Fibroblast of skin of right biceps (primary cell): ENCODE results near the gene ZNF490.
"Not testable (repeated sequence)": the region's sequence is repeated elsewhere in the genome, so short reads cannot be mapped to it uniquely, and the experiment has no call there.

Experiments used
- DNase-seq: peaks from one replicate; pipeline ENCODE4 v3.0.0-alpha.2; 2013

Gene ZNF490

DNA sequence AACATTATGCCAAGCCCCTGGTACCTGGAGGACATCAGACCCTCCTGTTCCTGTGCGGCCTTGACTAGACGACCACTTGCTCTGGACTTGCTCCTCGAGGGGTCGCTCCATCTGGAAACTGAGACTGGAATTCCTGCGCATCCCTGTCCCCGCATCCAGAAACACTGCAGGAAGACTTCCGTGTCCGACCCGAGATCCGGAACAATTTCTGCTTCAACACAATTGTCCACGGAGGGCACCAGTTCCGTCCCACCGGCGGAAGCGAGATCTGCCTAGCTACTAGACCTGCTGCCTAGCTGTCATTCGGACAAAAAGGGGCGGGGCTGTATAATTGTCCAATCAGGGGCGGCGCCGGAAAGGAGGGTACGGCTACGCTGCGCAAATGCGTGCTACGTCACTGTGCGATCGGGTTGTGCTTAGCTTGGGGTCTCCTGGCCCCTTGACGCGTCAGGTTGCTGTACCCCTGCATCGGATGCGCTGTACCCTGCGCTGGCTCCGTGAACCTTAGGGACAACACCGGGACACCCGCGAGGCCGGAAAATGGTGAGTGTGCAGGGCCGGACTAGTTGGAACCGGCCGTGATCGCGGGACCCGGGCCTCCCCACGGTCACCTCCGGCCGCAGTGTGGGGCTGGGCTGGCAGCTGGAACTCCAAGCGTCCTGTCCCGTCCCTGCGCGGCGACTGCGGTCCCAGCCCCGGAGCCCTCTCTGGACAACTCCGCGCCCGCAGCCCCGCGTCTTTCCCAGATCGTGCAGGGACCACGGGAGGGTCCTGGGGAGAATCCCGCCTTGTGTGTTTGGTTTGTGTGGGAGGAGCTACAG lies at the start of gene ZNF490, which contains the start of gene ZNF791:
Gene ZNF490, minus strand, starts transcription at position 274 of the 821 bp plus-strand sequence. Its CDS starts 133 bp downstream, at position 141.
Gene ZNF791, plus strand, starts transcription at position 381 of the 821 bp plus-strand sequence. Its CDS starts 160 bp downstream, at position 541.
- DNase-seq = peak; percentile 98

- no peak for DNase-seq
Observed at GRCh38 chr19:12657966-12658365, 47.4 kb upstream of the ZNF490 start.

- no peak for DNase-seq
Observed at GRCh38 chr19:12656899-12657571, 46.4 kb upstream of the ZNF490 start.

DNA sequence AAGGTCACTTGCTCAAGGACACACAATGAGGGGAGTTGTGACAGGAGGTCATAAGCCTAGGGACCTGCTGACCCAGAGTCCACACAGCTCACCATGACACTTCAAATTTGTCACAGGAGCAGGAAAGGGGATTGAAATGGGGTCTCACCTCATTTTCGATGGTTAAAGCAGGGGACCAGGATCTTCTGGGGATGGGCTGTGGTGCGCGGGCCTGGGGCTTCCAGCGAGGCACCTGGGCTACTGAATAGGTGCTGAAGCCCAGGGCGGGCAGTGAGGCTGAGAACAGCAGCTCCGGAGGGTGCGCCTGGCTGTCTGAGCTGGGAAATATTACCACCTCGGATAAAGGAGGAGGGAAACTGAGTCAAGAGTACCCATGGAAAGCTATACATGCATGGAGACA lies 44.9 kb upstream of the ZNF490 start:
- DNase-seq = no peak

DNA sequence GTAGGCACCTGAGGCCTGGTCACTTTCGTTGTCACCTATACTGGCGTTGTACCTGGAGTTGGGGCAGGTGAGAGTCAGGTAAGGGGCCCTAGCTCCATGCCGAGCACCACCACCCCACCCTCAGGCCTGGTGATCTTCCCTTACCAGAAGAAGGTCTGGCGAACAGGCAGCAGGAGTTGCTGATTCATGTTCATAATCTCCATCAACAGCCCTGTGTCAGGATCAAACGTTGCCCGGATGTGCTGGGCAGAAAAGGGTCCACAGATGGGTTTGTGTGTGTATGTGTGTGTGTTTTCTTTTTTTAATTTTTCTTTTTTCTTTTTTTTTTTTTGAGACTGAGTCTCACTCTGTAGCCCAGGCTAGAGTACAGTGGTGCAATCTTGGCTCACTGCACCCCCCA lies 41.6 kb upstream of the ZNF490 start:
- no peak for DNase-seq

DNA sequence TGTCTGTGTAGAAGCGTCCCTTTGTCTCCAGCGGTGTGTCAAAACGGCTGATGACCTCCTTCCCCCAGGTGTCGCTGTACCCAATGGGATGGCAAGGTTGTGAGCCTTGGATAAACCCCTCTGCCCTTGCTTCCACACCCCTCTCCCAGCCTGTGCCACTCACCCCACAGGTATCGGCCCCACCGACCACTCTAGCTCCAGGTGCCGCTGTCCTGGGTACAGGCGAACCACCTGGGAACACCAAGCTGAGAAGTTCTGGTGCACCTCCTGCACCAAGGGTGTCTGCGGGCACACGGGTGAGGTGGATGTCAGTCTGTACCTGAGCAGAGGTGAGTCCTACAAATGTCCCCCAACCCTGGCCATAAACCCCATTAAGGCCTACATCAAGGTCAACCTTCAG lies 39.3 kb upstream of the ZNF490 start:
- DNase-seq = no peak

- no peak for DNase-seq
Observed at GRCh38 chr19:12648088-12648487, 37.5 kb upstream of the ZNF490 start.

DNA sequence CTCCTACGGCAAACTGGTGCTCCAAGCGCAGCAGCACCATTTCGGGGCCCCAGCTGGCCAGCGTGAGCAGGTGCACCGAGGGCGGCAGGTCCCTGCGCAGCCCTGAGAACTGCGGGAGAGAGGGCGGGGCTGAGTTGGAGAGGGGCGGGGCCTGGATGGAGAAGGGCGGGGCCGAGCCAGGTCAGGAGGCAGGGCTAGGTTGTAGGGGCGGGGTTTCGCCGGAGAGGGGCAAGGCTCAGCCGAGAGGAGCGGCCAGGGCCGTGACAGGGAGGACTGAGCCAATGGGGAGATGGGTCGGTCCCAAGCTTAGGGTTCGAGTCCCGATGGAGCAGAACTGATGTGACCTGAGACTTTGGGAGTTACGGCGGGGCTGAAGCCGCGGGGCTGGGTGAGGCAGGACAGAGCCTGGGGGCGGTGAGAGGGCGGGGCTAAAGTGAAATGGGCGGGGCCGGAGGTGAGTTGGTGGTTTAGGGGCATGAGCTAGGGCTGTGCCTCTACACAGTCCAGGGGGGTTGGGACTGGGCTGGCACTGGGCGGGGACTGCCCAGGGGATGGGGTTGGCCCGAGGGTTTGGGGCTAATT lies 37.0 kb upstream of the ZNF490 start:
- peak; percentile 27 for DNase-seq

DNA sequence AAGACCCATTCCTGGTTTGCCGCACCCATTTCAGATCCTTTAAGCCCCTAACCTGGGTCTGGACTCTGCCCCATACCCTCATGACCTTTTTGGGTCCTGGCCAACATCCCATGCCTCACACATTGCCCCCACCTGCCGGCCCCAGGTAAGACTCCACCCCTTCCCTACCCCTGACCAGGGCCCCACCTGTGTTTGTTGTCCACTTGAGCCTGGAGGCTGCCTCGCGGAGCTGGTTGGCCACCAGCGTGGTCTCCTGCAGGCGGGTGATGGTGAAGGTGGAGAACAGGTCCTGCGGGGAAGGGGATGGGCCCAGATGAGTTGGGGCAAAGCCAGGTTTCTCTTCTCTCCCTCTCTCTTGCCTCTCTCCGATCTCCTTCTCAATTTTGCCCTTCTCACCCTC lies 36.4 kb upstream of the ZNF490 start:
- DNase-seq = no peak

- no peak for DNase-seq
Observed at GRCh38 chr19:12646551-12646950, 35.9 kb upstream of the ZNF490 start.

DNA sequence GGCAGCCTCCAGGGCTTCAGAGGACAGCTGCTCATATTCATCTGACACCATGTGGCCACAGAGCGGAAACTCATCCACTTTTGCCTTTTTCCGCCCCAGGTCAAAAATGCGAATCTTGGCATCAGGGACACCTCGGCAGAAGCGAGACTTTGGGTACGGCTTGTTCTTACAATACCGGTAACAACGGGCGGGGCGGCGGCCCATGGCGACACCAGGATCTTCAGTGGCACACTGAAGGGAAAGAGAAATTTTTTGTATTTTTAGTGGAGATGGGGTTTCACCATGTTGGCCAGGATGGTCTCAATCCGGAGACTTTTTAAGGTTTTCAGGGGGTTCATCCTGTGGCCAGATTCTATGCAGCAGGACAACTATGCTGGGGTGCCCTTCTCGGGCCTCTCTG lies 33.1 kb upstream of the ZNF490 start:
- DNase-seq = not testable (repeated sequence)

GRCh38 chr19:12642506-12642905 lies 31.9 kb upstream of the ZNF490 start:
- no peak for DNase-seq

- no peak for DNase-seq
Observed at GRCh38 chr19:12641456-12641855, 30.8 kb upstream of the ZNF490 start.

DNA sequence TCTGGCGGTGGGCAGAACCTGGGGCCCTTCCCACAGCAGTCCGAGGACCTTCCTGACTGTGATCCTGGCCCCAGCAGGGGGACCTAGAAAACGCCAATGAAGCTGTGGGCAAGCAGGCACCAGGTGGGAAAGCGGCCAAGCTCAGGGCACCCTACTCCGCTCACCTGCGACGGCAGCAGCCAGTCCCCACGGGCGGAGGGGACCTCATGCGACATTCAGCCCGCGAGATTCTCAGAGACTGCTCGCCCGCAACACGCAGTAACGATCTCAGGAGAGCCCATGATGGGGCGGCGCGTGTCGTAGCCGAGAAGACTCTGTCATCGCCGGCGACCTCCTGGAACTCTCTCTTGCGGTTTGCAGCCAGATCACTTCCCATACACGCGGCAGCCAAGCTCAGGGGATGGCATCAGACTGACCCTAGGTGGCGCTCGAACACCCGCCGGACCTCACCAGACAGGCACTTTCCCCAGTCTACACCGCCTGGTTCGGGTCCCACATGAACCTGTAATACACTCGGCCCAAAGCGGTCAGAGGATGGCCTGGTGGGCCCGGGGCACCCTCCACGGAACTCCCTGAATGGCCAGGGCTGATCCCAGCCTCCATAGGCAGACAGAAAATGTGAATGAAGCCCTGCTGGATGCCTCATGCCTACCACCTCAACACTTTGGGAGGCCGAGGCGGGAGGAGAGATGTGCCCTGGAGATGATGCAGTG lies 29.4 kb upstream of the ZNF490 start:
- DNase-seq = peak; percentile 81

- no peak for DNase-seq
Observed at GRCh38 chr19:12638611-12639182, 28.1 kb upstream of the ZNF490 start.

DNA sequence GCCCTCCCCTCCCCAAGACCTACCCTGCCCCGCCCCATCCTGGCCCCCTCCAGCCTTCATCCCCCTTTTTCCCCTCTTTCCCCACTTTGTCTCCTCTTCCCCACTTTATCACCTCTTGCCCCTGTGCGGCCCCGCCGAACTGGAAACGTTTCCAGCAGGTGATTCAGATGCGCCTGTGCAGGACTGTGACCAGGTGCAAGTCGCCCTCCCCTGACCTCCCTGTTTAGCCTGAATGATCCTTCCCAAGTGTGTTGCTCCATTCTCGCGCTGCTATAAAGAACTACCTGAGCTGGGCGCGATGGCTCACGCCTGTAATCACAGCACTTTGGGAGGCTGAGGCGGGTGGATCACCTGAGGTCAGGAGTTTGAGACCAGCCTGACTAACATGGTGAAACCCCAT lies 26.0 kb upstream of the ZNF490 start:
- DNase-seq = no peak

GRCh38 chr19:12629215-12629614 lies 18.6 kb upstream of the ZNF490 start:
- no peak for DNase-seq

DNA sequence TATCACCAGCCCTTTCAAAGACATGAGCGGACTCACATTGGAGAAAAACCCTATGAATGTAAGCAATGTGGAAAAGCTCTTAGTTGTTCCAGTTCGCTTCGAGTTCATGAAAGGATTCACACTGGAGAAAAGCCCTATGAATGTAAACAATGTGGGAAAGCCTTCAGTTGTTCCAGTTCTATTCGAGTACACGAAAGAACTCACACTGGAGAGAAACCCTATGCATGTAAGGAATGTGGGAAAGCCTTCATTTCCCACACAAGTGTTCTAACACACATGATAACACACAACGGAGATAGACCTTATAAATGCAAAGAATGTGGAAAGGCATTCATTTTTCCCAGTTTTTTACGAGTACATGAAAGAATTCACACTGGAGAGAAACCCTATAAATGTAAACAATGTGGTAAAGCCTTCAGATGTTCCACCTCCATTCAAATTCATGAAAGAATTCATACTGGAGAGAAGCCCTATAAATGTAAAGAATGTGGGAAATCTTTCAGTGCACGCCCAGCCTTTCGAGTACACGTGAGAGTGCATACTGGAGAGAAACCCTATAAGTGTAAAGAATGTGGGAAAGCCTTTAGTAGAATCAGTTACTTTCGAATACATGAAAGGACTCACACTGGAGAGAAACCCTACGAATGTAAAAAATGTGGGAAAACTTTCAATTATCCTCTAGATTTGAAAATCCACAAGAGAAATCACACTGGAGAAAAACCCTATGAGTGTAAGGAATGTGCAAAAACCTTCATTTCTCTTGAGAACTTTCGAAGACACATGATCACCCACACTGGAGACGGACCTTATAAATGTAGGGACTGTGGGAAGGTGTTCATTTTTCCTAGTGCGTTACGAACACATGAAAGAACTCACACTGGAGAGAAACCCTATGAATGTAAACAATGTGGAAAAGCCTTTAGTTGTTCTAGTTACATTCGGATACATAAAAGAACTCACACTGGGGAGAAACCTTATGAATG lies 17.7 kb upstream of the ZNF490 start:
- peak; percentile 30 for DNase-seq

GRCh38 chr19:12626958-12627357 lies 16.3 kb upstream of the ZNF490 start:
- DNase-seq = no peak

DNA sequence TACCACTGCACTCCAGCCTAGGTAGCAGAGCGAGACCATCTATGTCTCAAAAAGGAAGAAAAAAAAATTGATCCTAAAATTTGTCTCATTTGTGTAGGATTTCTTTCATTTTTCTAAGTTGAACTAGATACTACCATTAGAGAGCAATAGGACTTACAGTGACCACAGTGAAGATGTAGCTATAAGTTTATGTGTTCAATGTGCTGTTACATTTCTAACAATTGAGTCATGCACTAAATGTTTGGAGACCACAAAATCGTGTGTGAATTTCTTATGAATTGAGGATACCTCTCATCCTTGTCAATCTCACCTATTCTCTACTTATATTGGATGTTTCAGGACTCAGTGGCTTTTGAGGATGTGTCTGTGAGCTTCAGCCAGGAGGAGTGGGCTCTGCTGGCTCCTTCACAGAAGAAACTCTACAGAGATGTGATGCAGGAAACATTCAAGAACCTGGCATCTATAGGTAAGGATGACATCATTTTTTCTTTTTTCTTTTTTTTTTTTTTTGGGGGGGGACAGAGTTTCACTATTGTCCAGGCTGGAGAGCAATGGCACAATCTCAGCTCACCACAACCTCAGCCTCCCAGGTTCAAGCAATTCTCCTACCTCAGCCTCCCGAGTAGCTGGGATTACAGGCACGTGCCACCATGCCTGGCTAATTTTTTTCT lies 12.9 kb upstream of the ZNF490 start:
- peak; percentile 27 for DNase-seq
